ENCODE results near the gene ZKSCAN8.
A peak's percentile ranks its signal among the peaks of the same experiment; 100 is the strongest.

Gene ZKSCAN8

GRCh38 chr6:28134015-28134414 is 7.7 kb upstream of the ZKSCAN8 start:
- peak; percentile 71 for TF ChIP-seq CTCF (IDR thresholded peaks at IDR 0.05; ENCODE audit: poor library complexity, severe bottlenecking)
- no peak overlapping the region for H3K27ac ChIP-seq (ENCODE audit: poor library complexity, severe bottlenecking)
- H3K36me3 ChIP-seq (ENCODE audit: low read depth) = peaks cover 39% of the 10 kb centered on the region
- no peak for ATAC-seq (ENCODE audit: low read depth)
- peaks cover 10% of the 10 kb centered on the region for H3K4me1 ChIP-seq (ENCODE audit: insufficient read depth, poor library complexity, severe bottlenecking)
- no peaks in the 10 kb centered on the region for H3K27me3 ChIP-seq (ENCODE audit: insufficient read depth, poor library complexity, severe bottlenecking)
- no peaks in the 10 kb centered on the region for H3K9me3 ChIP-seq (ENCODE audit: severe bottlenecking)
- H3K4me3 ChIP-seq (ENCODE audit: severe bottlenecking) = no peak overlapping the region
- no peak for DNase-seq (ENCODE audit: low spot score)

GRCh38 chr6:28134716-28135115 is 7.0 kb upstream of the ZKSCAN8 start:
- Histone ChIP-seq H3K4me3 (ENCODE audit: severe bottlenecking) (no peak overlapping the region), H3K4me1 (ENCODE audit: insufficient read depth, poor library complexity, severe bottlenecking) (peaks cover 10% of the 10 kb centered on the region), H3K36me3 (ENCODE audit: low read depth) (peaks cover 32% of the 10 kb centered on the region), H3K9me3 (ENCODE audit: severe bottlenecking) (no peaks in the 10 kb centered on the region), H3K27me3 (ENCODE audit: insufficient read depth, poor library complexity, severe bottlenecking) (no peaks in the 10 kb centered on the region), H3K27ac (ENCODE audit: poor library complexity, severe bottlenecking) (no peak overlapping the region)
- TF ChIP-seq CTCF (IDR thresholded peaks at IDR 0.05; ENCODE audit: poor library complexity, severe bottlenecking) = no peak
- ATAC-seq (ENCODE audit: low read depth) (no peak), DNase-seq (ENCODE audit: low spot score) (no peak)

- H3K9me3 ChIP-seq (ENCODE audit: severe bottlenecking) = no peaks in the 10 kb centered on the region
- no peak for DNase-seq (ENCODE audit: low spot score)
- no peak for ATAC-seq (ENCODE audit: low read depth)
These were observed 6.3 kb upstream of the ZKSCAN8 start for GRCh38 chr6:28135393-28135792.

GRCh38 chr6:28136585-28137504 is 4.8 kb upstream of the ZKSCAN8 start:
- H3K9me3 ChIP-seq (ENCODE audit: severe bottlenecking) = no peaks in the 10 kb centered on the region
- no peaks in the 10 kb centered on the region for H3K27me3 ChIP-seq (ENCODE audit: insufficient read depth, poor library complexity, severe bottlenecking)
- peak overlapping the region; percentile 66 for H3K27ac ChIP-seq (ENCODE audit: poor library complexity, severe bottlenecking)
- H3K4me3 ChIP-seq (ENCODE audit: severe bottlenecking) = peak overlapping the region; percentile 55
- DNase-seq (ENCODE audit: low spot score) (peak; percentile 84), ATAC-seq (ENCODE audit: low read depth) (peak; percentile 77)
- no peak for TF ChIP-seq CTCF (IDR thresholded peaks at IDR 0.05; ENCODE audit: poor library complexity, severe bottlenecking)
- peaks cover 21% of the 10 kb centered on the region for H3K36me3 ChIP-seq (ENCODE audit: low read depth)
- H3K4me1 ChIP-seq (ENCODE audit: insufficient read depth, poor library complexity, severe bottlenecking) = peaks cover 10% of the 10 kb centered on the region

More at GRCh38 chr6:28135393-28135792, 6.3 kb upstream of the ZKSCAN8 start:
- peak overlapping the region; percentile 55 for H3K4me3 ChIP-seq (ENCODE audit: severe bottlenecking)
- no peak for TF ChIP-seq CTCF (IDR thresholded peaks at IDR 0.05; ENCODE audit: poor library complexity, severe bottlenecking)
- no peaks in the 10 kb centered on the region for H3K27me3 ChIP-seq (ENCODE audit: insufficient read depth, poor library complexity, severe bottlenecking)
- H3K36me3 ChIP-seq (ENCODE audit: low read depth) = peaks cover 25% of the 10 kb centered on the region
- no peak overlapping the region for H3K27ac ChIP-seq (ENCODE audit: poor library complexity, severe bottlenecking)
- H3K4me1 ChIP-seq (ENCODE audit: insufficient read depth, poor library complexity, severe bottlenecking) = peaks cover 10% of the 10 kb centered on the region

GRCh38 chr6:28137505-28137981 is 4.1 kb upstream of the ZKSCAN8 start:
- DNase-seq (ENCODE audit: low spot score) (no peak), ATAC-seq (ENCODE audit: low read depth) (no peak)
- H3K27ac ChIP-seq (ENCODE audit: poor library complexity, severe bottlenecking) = peak overlapping the region; percentile 66
- H3K36me3 ChIP-seq (ENCODE audit: low read depth) = peaks cover 16% of the 10 kb centered on the region
- H3K4me1 ChIP-seq (ENCODE audit: insufficient read depth, poor library complexity, severe bottlenecking) = peaks cover 10% of the 10 kb centered on the region
- H3K27me3 ChIP-seq (ENCODE audit: insufficient read depth, poor library complexity, severe bottlenecking) = no peaks in the 10 kb centered on the region
- peak overlapping the region; percentile 55 for H3K4me3 ChIP-seq (ENCODE audit: severe bottlenecking)
- no peak for TF ChIP-seq CTCF (IDR thresholded peaks at IDR 0.05; ENCODE audit: poor library complexity, severe bottlenecking)
- no peaks in the 10 kb centered on the region for H3K9me3 ChIP-seq (ENCODE audit: severe bottlenecking)
